ENCODE measurements around the gene ZC3H10.
A peak's percentile ranks its signal among the peaks of the same experiment; 100 is the strongest.
"Not testable (repeated sequence)": the region's sequence is repeated elsewhere in the genome, so short reads cannot be mapped to it uniquely, and the experiment has no call there.

ZC3H10 gene

DNA sequence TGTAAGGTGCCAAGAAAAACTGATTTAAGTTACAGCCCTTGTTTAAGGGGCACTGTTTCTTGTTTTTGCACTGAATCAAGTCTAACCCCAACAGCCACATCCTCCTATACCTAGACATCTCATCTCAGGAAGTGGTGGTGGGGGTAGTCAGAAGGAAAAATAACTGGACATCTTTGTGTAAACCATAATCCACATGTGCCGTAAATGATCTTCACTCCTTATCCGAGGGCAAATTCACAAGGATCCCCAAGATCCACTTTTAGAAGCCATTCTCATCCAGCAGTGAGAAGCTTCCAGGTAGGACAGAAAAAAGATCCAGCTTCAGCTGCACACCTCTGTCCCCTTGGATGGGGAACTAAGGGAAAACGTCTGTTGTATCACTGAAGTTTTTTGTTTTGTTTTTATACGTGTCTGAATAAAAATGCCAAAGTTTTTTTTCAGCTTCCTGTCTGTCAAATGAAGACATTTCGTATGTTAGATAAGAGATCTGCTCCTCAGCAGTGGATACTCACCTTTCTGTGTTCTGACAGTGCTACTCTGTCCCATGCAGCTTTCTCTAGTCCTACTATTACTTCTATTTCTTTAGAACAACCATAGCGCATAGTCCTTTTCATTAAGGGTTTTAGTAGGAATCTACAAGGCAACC lies 14.9 kb upstream of the ZC3H10 start:
- DNase-seq = no peak

GRCh38 chr12:56103823-56104108 lies 14.3 kb upstream of the ZC3H10 start:
- no peak for DNase-seq

- peak; percentile 98 for DNase-seq
These were observed 13.8 kb upstream of the ZC3H10 start, which contains the start of gene PA2G4 for GRCh38 chr12:56104109-56104814. Gene PA2G4 (plus strand): TSS chr12:56104559. CDS start chr12:56104738, 179 bp downstream.

DNA sequence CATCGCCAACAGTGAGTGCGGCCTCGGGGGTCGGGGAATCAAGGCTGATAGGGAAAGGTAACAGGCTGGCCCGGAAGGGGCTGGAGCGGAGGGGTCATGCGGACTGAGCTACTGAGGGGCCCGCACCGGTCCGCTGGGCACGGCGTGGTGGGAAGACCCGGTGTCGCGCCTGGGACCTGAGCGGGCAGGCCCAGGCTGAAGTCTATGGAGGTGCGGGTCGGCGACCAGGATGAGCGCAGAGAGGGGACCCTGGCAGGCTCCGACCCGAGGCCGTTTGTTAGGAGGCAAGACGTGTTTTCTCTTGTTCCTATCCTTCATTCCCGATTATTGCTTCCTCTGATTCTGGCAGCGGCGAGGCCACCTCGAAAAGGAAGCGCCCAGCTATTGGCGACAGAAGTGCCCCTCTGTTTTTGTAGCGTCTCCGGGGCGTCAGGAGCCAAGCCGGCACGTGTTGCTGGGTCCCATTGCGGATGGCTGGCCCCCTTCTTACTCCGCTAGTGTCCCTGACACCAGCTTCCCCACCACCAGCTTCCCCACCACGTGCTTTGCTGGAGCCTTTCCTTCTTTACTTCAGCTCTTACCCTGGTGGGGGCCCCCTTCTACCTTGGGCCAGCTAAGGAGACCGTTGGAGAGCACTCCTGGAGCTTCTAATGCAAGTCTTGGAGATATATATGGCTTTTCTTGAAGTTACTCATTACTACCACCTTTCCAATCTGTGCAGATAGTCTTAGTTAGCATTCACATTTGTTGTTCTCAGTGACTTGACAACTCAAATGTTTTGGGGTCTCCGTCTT lies 13.1 kb upstream of the ZC3H10 start:
- DNase-seq = peak; percentile 33

DNA sequence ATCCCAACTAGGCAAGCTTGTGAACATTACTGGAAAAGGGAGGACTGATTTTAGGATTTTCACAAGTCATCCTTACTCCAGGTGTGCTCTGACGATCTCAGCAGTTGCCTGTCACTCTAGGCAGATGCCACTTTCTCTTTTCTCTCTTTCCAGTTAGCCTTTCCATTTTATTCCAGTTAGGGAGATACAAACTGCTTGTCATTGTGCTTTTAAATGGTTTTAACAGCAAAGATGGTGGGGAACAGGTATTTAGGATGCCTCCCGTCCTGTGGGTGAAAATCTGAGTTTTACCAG lies 12.5 kb upstream of the ZC3H10 start:
- no peak for DNase-seq

DNA sequence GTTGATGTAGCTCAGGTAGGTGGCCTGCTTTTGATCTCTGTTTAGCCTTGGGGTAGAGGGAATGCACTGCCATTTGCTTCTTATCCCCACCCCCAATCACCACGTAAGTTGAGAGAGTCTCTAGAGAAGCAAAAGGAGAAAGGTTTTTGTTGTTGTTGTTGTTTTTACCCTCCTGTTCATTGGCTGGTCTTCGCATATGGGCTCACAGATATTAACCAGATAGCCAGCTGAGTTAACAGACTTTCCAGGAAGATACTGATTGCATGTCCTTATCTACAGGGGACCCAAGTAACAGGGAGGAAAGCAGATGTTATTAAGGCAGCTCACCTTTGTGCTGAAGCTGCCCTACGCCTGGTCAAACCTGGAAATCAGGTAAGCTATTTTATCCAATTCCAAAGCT lies 10.8 kb upstream of the ZC3H10 start:
- no peak for DNase-seq

GRCh38 chr12:56110571-56110970 lies 7.5 kb upstream of the ZC3H10 start:
- no peak for DNase-seq

GRCh38 chr12:56114084-56114483 lies 4.0 kb upstream of the ZC3H10 start:
- no peak for DNase-seq

- DNase-seq = no peak
These were observed 2.7 kb upstream of the ZC3H10 start for GRCh38 chr12:56115329-56115728.

GRCh38 chr12:56116267-56117081 lies 1.6 kb upstream of the ZC3H10 start, which contains the start of gene RPL41:
Gene RPL41 (plus strand): TSS chr12:56116633.
- peak; percentile 94 for DNase-seq

GRCh38 chr12:56117082-56117706 lies 872 bp upstream of the ZC3H10 start:
- not testable (repeated sequence) for DNase-seq

GRCh38 chr12:56118688-56119357 lies 757 bp downstream of the ZC3H10 start:
- no peak for DNase-seq

- peak; percentile 74 for DNase-seq
These were observed 1.3 kb downstream of the ZC3H10 start for GRCh38 chr12:56119361-56119796.

DNA sequence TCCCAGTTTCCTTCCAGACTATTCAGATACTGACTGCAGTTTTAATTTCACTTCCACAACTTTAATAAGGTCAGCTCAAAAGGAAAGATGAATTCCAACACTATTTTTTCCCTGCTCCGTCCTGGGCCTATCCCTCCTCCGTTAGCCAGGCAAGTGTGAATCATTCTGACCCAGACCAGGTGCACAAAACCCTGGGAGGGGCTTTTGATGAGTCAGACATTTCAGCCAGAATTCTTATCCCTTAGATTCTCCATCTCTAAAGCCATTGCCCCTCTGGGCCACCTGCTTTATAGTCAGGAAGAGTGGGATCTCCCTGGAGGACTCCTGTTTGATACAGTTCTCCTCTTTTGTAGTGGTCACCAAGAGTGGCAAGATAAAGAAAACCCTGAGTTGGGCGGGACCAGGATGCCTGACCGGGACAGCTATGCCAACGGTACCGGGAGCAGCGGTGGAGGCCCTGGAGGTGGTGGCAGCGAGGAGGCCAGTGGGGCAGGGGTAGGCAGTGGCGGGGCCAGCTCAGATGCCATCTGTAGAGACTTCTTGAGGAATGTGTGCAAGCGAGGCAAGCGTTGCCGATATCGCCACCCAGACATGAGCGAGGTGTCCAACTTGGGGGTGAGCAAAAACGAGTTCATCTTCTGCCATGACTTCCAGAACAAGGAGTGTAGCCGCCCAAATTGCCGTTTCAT lies 2.2 kb downstream of the ZC3H10 start:
- no peak for DNase-seq

GRCh38 chr12:56121204-56121870 lies 3.3 kb downstream of the ZC3H10 start:
- no peak for DNase-seq

GRCh38 chr12:56122637-56123036 lies 4.6 kb downstream of the ZC3H10 start:
- no peak for DNase-seq

DNA sequence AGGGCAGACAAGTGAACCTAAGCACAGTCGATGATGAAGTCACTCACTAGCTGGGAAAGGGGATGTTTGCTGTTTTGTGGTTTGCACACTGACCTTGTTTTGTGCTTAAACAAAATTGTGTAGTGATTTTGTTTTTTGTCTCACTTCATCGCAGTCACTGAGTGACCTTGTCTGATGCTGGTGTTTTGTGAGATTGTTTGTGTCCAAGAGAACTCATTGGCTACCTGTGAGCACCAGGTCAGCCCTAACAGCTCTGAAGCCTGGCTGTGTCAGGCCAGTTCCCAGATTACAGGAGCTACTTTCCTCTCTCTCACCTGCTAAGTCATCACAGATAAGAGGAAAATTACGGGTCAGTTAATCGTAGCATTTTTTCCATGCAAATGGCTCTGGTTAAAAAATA lies 6.1 kb downstream of the ZC3H10 start:
- DNase-seq = no peak

- DNase-seq = no peak
These were observed 8.7 kb downstream of the ZC3H10 start for GRCh38 chr12:56126732-56127239.

DNA sequence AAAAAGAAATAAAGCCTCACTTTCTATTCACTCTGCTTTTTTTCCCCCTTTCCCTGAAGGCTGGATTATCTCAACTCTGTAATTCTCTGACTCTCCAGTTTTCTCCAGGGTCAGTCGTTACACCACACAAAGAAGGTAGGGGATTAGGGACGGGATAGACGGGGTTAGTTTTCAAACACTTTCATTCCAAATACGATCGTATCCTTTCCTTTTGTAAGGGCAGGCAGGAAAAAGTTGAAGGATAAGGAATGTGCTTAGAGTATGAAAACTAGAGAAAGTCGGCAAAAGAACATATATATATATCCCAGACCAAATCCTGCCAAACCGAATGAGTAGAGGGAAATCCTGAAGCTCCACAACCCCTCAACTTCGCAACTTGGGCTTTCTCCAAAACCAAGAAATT lies 9.4 kb downstream of the ZC3H10 start:
- DNase-seq = no peak

DNA sequence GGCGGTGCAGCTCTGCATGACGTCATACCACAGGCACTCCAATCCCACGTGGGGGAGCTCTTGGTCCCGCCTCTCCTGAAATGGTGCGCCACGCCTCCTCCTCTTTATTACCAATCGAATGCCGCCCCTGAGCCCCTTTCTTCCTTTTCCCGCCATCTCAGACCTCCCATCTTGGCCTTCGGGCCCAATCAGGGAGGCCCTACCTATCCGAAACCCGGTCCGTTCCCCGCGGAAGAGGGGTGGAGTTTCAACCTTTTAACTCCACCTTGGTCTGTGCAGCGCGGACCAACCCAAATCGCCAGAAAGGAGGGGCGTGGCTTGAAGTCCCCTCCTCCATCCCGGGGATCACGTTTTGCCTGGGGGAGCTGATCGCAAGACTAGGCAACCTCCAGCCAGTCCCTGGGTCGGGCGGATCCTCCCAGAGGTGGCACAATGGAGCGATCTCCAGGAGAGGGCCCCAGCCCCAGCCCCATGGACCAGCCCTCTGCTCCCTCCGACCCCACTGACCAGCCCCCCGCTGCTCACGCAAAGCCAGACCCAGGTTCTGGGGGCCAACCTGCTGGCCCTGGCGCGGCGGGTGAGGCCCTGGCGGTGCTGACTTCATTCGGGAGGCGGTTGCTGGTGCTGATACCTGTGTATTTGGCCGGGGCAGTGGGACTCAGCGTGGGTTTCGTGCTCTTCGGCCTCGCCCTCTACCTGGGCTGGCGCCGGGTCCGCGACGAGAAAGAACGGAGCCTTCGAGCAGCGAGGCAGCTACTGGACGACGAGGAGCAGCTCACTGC lies 10.0 kb downstream of the ZC3H10 start, which contains the start of gene ESYT1:
ESYT1 (plus strand) TSS at position 380 of the 782 bp plus-strand sequence; CDS start at position 433, 53 bp downstream.
- peak; percentile 98 for DNase-seq
